Stimulated activated CD4-positive, alpha-beta T cell treated with anti-CD3 and anti-CD28 coated beads, Interleukin-1b, Interleukin-23, amount 100 ng/mL, for 1 hour (primary cell): ENCODE measurements around the gene PLGRKT.

ENCODE experiments used
- DNase-seq, 2 donors: peaks; one replicate each; pipeline ENCODE4 v3.0.0-alpha.2; 2020; ENCODE audit warnings: low read depth in 2 of 2

The PLGRKT gene

GRCh38 chr9:5315187-5315923 lies 122.4 kb downstream of the PLGRKT start:
- DNase-seq, result no peak

GRCh38 chr9:5310851-5311250 lies 126.9 kb downstream of the PLGRKT start:
- no peak for DNase-seq
